GM19324 (cell line): ENCODE results near the gene SOCS1.
A peak's percentile ranks its signal among the peaks of the same experiment; 100 is the strongest.
"Not testable (repeated sequence)": the region's sequence is repeated elsewhere in the genome, so short reads cannot be mapped to it uniquely, and the experiment has no call there.

Experiments
- ATAC-seq: cut with Tn5 transposase; IDR thresholded peaks from one replicate; pipeline ENCODE4 v1.9.1; 2021; ENCODE audit warnings: mild to moderate bottlenecking, moderate library complexity; ENCODE audit not compliant: unreplicated experiment, low FRiP score

Gene SOCS1

GRCh38 chr16:11255737-11256660 lies at the start of gene SOCS1:
Gene SOCS1, minus strand, starts transcription at chr16:11256204. Its CDS starts 726 bp downstream, at chr16:11255478.
- peak; percentile 68 for ATAC-seq

GRCh38 chr16:11303405-11304138 lies 47.6 kb upstream of the SOCS1 start:
- no peak for ATAC-seq

GRCh38 chr16:11302977-11303376 lies 47.0 kb upstream of the SOCS1 start:
- no peak for ATAC-seq

GRCh38 chr16:11301645-11302501 lies 45.9 kb upstream of the SOCS1 start:
- no peak for ATAC-seq

GRCh38 chr16:11300560-11300892 lies 44.5 kb upstream of the SOCS1 start:
- no peak for ATAC-seq

- no peak for ATAC-seq
These were observed 44.0 kb upstream of the SOCS1 start for GRCh38 chr16:11299865-11300559.

GRCh38 chr16:11298950-11299547 lies 43.0 kb upstream of the SOCS1 start:
- not testable (repeated sequence) for ATAC-seq

GRCh38 chr16:11298143-11298900 lies 42.3 kb upstream of the SOCS1 start:
- ATAC-seq, result no peak

- peak; percentile 91 for ATAC-seq
These were observed 41.6 kb upstream of the SOCS1 start for GRCh38 chr16:11297492-11298142.

- ATAC-seq, result peak; percentile 13
These were observed 40.9 kb upstream of the SOCS1 start for GRCh38 chr16:11296706-11297491.

- ATAC-seq, result no peak
These were observed 40.3 kb upstream of the SOCS1 start for GRCh38 chr16:11296351-11296705.

GRCh38 chr16:11295672-11296071 lies 39.7 kb upstream of the SOCS1 start:
- ATAC-seq, result no peak

GRCh38 chr16:11292076-11292748 lies 36.2 kb upstream of the SOCS1 start:
- no peak for ATAC-seq

GRCh38 chr16:11291091-11291703 lies 35.2 kb upstream of the SOCS1 start:
- no peak for ATAC-seq

GRCh38 chr16:11290102-11290893 lies 34.3 kb upstream of the SOCS1 start:
- no peak for ATAC-seq

GRCh38 chr16:11289696-11290095 lies 33.7 kb upstream of the SOCS1 start:
- not testable (repeated sequence) for ATAC-seq
